Measurements from ENCODE around the gene NRCAM. TPM values are rescaled to one million over a fixed set of nuclear protein-coding genes. Genes with fewer than 3 reads are reported as not detected.

The NRCAM gene
- total RNA-seq, 6 donors from 2014 or later: 2.5 to 23.0 (median 5.0) TPM

DNA sequence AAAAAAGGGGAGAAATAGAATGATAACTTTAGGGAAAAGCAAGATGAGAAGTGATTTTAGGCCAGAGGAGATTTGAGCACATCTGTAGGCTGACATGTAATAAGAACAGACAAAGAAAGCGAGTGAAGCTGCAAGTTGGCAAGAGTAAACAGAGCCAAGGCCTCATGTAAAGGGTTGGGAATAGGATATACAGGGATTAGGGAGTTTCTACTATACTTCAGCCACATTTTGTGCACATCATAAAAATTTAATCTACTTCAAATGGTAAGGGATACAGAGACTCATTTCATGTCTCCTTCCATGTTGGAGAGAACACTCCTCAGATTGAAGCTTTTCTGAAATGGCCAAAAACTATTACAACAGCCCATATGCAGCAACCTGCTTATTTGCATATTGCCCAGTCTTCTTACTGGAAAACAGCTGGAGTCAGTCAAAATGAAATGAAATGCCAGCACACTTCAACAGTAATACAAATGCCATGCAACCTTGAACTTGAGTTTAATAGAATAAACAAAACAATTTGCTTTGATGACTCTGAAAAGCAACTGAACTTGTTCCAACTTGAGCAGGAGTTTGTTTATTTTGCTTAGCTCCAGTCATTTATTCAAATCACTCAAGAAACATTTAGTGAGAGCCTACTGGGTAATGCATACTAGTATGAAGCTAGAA is 49.9 kb downstream of the NRCAM start:
- no peak for DNase-seq
- Histone ChIP-seq H3K36me3 (no peaks in the 10 kb centered on the region), H3K27me3 (no peaks in the 10 kb centered on the region), H3K4me3 (no peak overlapping the region), H3K27ac (peak overlapping the region in 2 of 4 donors; percentile 6 to 71), H3K9me3 (no peaks in the 10 kb centered on the region), H3K4me1 (no peaks in the 10 kb centered on the region)
- TF ChIP-seq, protein P1, sequence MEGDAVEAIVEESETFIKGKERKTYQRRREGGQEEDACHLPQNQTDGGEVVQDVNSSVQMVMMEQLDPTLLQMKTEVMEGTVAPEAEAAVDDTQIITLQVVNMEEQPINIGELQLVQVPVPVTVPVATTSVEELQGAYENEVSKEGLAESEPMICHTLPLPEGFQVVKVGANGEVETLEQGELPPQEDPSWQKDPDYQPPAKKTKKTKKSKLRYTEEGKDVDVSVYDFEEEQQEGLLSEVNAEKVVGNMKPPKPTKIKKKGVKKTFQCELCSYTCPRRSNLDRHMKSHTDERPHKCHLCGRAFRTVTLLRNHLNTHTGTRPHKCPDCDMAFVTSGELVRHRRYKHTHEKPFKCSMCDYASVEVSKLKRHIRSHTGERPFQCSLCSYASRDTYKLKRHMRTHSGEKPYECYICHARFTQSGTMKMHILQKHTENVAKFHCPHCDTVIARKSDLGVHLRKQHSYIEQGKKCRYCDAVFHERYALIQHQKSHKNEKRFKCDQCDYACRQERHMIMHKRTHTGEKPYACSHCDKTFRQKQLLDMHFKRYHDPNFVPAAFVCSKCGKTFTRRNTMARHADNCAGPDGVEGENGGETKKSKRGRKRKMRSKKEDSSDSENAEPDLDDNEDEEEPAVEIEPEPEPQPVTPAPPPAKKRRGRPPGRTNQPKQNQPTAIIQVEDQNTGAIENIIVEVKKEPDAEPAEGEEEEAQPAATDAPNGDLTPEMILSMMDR (IDR thresholded peaks at IDR 0.05): no peak
- peak in 1 of 4 donors; percentile 40 for TF ChIP-seq EP300 (IDR thresholded peaks at IDR 0.05)
- TF ChIP-seq POLR2AphosphoS5 (IDR thresholded peaks at IDR 0.05): peak in 1 of 2 donors; percentile 92
- TF ChIP-seq POLR2A (IDR thresholded peaks at IDR 0.05): no peak
- 93 to 96% methylated on average over 1 of the region's 1 CpG for WGBS, 2 donors
- no peak for ATAC-seq (ENCODE audit: low FRiP score in 2 of 2)

DNA sequence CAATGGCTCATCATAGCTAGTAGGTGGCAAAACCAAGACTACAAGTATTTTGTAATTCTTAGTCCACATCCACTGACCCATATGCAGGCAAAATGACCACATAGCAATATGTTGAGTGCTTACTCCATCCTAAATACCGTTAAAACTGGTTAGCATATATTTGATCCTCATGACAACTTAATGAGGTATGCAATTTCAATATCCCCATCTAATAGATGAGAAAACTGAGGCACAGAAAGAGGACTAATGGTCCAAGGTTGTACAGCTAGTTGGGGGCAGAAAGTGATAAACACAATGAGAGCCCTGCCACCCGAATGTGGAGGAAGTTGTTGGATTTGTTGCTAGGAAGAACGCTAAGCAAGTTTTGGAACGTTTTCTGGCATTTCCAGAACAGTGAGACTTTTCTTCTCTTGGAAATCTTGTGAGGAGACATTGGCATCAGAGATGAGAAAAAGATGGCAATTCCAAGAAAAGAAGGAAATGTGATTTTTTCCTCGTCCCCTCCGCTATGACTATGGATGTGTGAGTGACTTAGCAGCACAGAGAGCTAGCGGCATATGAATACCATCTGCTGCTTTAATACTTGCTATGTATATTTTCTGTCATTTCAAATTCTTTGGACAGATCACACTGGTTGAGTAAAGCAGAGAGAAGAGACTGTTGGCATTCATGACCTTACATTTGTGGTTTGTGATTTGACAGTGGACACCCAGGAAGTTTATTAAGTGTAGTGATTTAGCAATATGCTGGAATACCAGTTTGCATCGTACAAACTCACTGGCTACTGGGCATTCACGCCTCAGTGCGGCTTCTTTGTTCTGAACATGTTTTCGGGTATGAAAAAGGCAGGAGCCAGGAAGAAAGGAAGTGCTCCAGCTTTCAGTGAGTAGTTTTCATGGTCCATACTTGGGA is 51.5 kb downstream of the NRCAM start:
- Histone ChIP-seq H3K27me3 (no peaks in the 10 kb centered on the region), H3K36me3 (no peaks in the 10 kb centered on the region), H3K4me1 (no peaks in the 10 kb centered on the region), H3K4me3 (no peak overlapping the region), H3K9me3 (no peaks in the 10 kb centered on the region), H3K27ac (no peak overlapping the region)
- TF ChIP-seq POLR2A (IDR thresholded peaks at IDR 0.05) (no peak), EP300 (IDR thresholded peaks at IDR 0.05) (no peak), POLR2AphosphoS5 (IDR thresholded peaks at IDR 0.05) (no peak)
- TF ChIP-seq, protein P1 (IDR thresholded peaks at IDR 0.05): no peak
- DNase-seq (no peak), ATAC-seq (ENCODE audit: low FRiP score in 2 of 2) (no peak)
- WGBS, 2 donors: 78 to 79% methylated on average over 11 of the region's 11 CpGs

DNA sequence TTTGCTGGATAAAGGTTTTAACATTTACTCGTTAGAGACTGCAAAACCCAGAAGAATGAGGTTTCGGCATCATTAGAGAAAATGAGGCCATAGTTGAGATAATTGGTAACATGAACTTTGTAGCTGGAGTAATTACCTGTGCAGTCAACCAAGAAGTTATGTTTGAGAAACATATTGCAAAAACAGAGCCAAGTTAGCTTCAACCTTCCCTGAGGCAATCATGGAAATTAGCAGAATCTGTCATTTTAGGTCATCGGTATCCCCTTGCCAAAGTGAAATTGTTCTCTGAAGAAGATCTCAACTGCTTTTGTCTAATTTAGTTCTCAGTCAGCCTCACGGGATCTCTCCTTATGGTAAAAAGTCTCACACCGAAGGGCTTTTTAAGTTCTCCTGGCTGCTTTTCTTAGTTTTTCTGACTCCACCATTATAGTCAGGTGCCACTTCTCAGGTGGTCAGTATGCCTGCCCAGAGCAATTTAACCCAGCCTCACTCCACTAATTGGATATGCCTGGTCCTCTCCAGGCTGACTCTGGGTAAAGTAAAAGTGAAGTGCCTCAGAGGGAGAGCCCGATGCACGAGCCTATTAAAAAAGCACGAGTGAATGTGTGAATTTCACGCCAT is 52.5 kb downstream of the NRCAM start:
- Histone ChIP-seq H3K4me3 (no peak overlapping the region), H3K27me3 (no peaks in the 10 kb centered on the region), H3K36me3 (no peaks in the 10 kb centered on the region), H3K9me3 (no peaks in the 10 kb centered on the region), H3K4me1 (no peaks in the 10 kb centered on the region), H3K27ac (no peak overlapping the region)
- ATAC-seq (ENCODE audit: low FRiP score in 2 of 2): no peak
- no peak for TF ChIP-seq EP300 (IDR thresholded peaks at IDR 0.05)
- TF ChIP-seq, protein P1 (IDR thresholded peaks at IDR 0.05): no peak
- TF ChIP-seq POLR2AphosphoS5 (IDR thresholded peaks at IDR 0.05): no peak
- 91% methylated on average over 9 of the region's 9 CpGs for WGBS, 2 donors
- no peak for DNase-seq

DNA sequence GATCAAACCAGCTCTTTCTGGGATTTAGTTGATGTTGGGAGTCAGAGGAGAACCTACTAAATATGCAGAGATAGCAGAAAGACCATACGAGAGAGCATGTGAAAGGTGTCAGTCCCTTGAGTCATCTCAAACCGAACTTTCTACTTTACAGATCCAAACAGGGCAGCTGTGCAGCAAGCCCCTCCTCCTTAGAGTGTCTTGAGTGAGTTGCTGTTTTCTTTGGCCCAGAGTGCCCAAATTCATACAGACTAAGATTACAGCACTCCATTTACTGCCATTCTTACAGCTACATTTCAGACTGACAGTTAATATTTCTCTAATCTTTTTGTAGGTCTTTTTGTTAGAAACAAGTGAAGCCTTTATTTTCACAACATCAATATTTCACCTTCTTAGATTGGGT is 53.4 kb downstream of the NRCAM start:
- WGBS, 2 donors: 28 to 50% methylated on average over 2 of the region's 2 CpGs
- Histone ChIP-seq H3K36me3 (no peaks in the 10 kb centered on the region), H3K27me3 (no peaks in the 10 kb centered on the region), H3K9me3 (no peaks in the 10 kb centered on the region), H3K27ac (no peak overlapping the region), H3K4me3 (no peak overlapping the region), H3K4me1 (no peaks in the 10 kb centered on the region)
- DNase-seq: no peak
- ATAC-seq (ENCODE audit: low FRiP score in 2 of 2): no peak
- TF ChIP-seq EP300 (IDR thresholded peaks at IDR 0.05) (no peak), POLR2AphosphoS5 (IDR thresholded peaks at IDR 0.05) (no peak), POLR2A (IDR thresholded peaks at IDR 0.05) (no peak)
- TF ChIP-seq, protein P1 (IDR thresholded peaks at IDR 0.05): no peak
